ENCODE data around the gene MAPRE2. TPM values are rescaled to one million over a fixed set of nuclear protein-coding genes. Genes with fewer than 3 reads are reported as not detected.

MAPRE2 gene
- total and polyA plus RNA-seq, 4 donors: 12.5 to 57.8 (median 19.8) TPM

DNA sequence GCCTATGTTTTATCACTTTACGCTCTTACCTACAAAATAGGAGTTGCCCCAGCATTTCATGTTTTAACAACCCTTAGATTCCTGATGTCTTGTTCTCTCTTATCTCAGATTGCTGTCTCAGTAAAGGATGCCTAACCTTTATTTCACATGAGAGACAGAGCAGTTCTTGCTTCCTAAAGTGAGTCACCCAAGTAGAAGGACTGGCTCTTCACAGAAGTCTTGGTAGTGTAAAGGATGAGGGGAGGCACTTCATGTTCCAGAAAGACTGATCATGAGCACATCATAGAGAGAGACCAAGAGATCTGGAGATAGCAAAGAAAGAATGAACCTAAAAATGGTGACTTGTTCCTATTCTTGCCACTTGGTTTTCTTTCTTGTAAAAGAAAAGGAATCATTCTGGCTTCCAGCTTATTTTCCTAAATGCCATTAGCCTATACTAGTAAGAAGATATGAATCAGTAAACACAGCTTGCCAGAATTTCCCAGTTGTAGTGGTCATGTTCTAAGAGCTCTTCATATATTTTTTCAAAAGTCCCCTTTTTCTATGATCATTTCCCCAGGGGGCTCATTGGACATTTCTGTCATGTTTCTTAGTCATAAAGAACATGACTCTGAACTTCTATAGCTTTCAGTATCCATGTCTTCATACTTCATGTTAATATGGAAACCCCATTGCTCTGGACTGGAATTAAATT, 54.9 kb downstream of the MAPRE2 start:
- TF ChIP-seq, protein P1, sequence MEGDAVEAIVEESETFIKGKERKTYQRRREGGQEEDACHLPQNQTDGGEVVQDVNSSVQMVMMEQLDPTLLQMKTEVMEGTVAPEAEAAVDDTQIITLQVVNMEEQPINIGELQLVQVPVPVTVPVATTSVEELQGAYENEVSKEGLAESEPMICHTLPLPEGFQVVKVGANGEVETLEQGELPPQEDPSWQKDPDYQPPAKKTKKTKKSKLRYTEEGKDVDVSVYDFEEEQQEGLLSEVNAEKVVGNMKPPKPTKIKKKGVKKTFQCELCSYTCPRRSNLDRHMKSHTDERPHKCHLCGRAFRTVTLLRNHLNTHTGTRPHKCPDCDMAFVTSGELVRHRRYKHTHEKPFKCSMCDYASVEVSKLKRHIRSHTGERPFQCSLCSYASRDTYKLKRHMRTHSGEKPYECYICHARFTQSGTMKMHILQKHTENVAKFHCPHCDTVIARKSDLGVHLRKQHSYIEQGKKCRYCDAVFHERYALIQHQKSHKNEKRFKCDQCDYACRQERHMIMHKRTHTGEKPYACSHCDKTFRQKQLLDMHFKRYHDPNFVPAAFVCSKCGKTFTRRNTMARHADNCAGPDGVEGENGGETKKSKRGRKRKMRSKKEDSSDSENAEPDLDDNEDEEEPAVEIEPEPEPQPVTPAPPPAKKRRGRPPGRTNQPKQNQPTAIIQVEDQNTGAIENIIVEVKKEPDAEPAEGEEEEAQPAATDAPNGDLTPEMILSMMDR (IDR thresholded peaks at IDR 0.05; ENCODE audit: control extremely low read depth, extremely low read depth): no peak
- 100% methylated on average over 1 of the region's 1 CpG for WGBS, 2 donors

DNA sequence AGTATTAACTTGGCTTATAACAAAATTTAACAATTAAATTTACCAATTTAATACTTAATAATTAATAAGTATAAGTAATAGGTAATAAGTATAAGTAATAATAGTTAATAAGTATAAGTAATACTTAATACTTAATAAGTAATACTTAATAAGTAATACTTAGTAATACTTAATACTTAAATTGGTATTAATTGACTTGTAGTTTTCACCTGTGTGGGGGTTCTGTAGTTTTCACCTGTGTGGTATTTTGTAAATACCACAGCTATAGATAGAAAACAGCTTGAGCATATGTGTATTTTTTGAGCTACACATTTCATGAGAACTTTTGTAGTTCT, 55.4 kb downstream of the MAPRE2 start:
- no peak for ATAC-seq (ENCODE audit: insufficient read depth, low FRiP score)
- no peak for DNase-seq
- Histone ChIP-seq H3K4me3 (no peak overlapping the region), H3K9me3 (ENCODE audit: control insufficient read depth in 4 of 4, insufficient read depth in 3 of 4, low read length in 3 of 4) (no peaks in the 10 kb centered on the region), H3K27me3 (ENCODE audit: control insufficient read depth in 3 of 3, insufficient read depth in 3 of 3, low read length in 2 of 3) (no peaks in the 10 kb centered on the region), H3K27ac (ENCODE audit: low read depth in 1 of 2, low read length in 1 of 2) (peak overlapping the region in 1 of 2 donors; percentile 57), H3K9ac (ENCODE audit: insufficient read depth in 1 of 2, low read length in 2 of 2) (no peak overlapping the region), H3K36me3 (ENCODE audit: control insufficient read depth in 4 of 4, insufficient read depth in 4 of 4, low read length in 4 of 4) (peaks cover 0 to 6% (median 3%) of the 10 kb centered on the region in 4 donors), H3K4me1 (ENCODE audit: control insufficient read depth in 5 of 5, insufficient read depth in 5 of 5, low read length in 5 of 5) (peaks cover 0 to 16% (median 0%) of the 10 kb centered on the region in 5 donors)
- TF ChIP-seq, protein P1 (IDR thresholded peaks at IDR 0.05; ENCODE audit: control extremely low read depth, extremely low read depth): no peak

More for the DNA sequence above, 54.9 kb downstream of the MAPRE2 start:
- H3K9me3 ChIP-seq (ENCODE audit: control insufficient read depth in 4 of 4, insufficient read depth in 3 of 4, low read length in 3 of 4): no peaks in the 10 kb centered on the region
- H3K27me3 ChIP-seq (ENCODE audit: control insufficient read depth in 3 of 3, insufficient read depth in 3 of 3, low read length in 2 of 3): no peaks in the 10 kb centered on the region
- ATAC-seq (ENCODE audit: insufficient read depth, low FRiP score) (no peak), DNase-seq (no peak)
- peaks cover 0 to 19% (median 0%) of the 10 kb centered on the region in 5 donors for H3K4me1 ChIP-seq (ENCODE audit: control insufficient read depth in 5 of 5, insufficient read depth in 5 of 5, low read length in 5 of 5)
- peaks cover 0 to 6% (median 3%) of the 10 kb centered on the region in 4 donors for H3K36me3 ChIP-seq (ENCODE audit: control insufficient read depth in 4 of 4, insufficient read depth in 4 of 4, low read length in 4 of 4)
- no peak overlapping the region for H3K9ac ChIP-seq (ENCODE audit: insufficient read depth in 1 of 2, low read length in 2 of 2)
- no peak overlapping the region for H3K4me3 ChIP-seq
- peak overlapping the region in 1 of 2 donors; percentile 53 for H3K27ac ChIP-seq (ENCODE audit: low read depth in 1 of 2, low read length in 1 of 2)

GRCh38 chr18:35097195-35097594, 56.0 kb downstream of the MAPRE2 start:
- no peak for DNase-seq
- Histone ChIP-seq H3K36me3 (ENCODE audit: control insufficient read depth in 4 of 4, insufficient read depth in 4 of 4, low read length in 4 of 4) (peaks cover 0 to 6% (median 3%) of the 10 kb centered on the region in 4 donors), H3K9me3 (ENCODE audit: control insufficient read depth in 4 of 4, insufficient read depth in 3 of 4, low read length in 3 of 4) (no peaks in the 10 kb centered on the region), H3K27me3 (ENCODE audit: control insufficient read depth in 3 of 3, insufficient read depth in 3 of 3, low read length in 2 of 3) (no peaks in the 10 kb centered on the region), H3K4me3 (no peak overlapping the region), H3K4me1 (ENCODE audit: control insufficient read depth in 5 of 5, insufficient read depth in 5 of 5, low read length in 5 of 5) (peaks cover 0 to 16% (median 0%) of the 10 kb centered on the region in 5 donors), H3K27ac (ENCODE audit: low read depth in 1 of 2, low read length in 1 of 2) (peak overlapping the region in 1 of 2 donors; percentile 57), H3K9ac (ENCODE audit: insufficient read depth in 1 of 2, low read length in 2 of 2) (no peak overlapping the region)
- 97% methylated on average over 5 of the region's 5 CpGs for WGBS, 2 donors
- no peak for ATAC-seq (ENCODE audit: insufficient read depth, low FRiP score)
- TF ChIP-seq, protein P1 (IDR thresholded peaks at IDR 0.05; ENCODE audit: control extremely low read depth, extremely low read depth): no peak
